Measurements from ENCODE around the gene CNN2. TPM values are rescaled to one million over a fixed set of nuclear protein-coding genes. Genes with fewer than 3 reads are reported as not detected.

The CNN2 gene
- total and polyA plus RNA-seq, 2 experiments from 2014 or later: 115 to 247 TPM

- Histone ChIP-seq H3K27me3 (peaks cover 37% of the 10 kb centered on the region), H3K36me3 (replicated peaks; ENCODE audit: insufficient read depth, low read depth) (no peaks in the 10 kb centered on the region), H3K27ac (no peak overlapping the region), H3K79me2 (no peaks in the 10 kb centered on the region), H3K9me2 (replicated peaks; ENCODE audit: insufficient read depth) (no peaks in the 10 kb centered on the region), H4K20me1 (ENCODE audit: insufficient read depth, poor library complexity, severe bottlenecking) (no peaks in the 10 kb centered on the region), H3K4me3 (no peak overlapping the region), H3K9me3 (ENCODE audit: low read depth) (no peaks in the 10 kb centered on the region), H3K4me1 (ENCODE audit: insufficient read depth) (no peaks in the 10 kb centered on the region), H3K4me2 (no peak overlapping the region), H2AFZ (no peak overlapping the region)
- TF ChIP-seq EZH2phosphoT487 (IDR thresholded peaks at IDR 0.05; ENCODE audit: low read depth, severe bottlenecking, unreplicated experiment): no peak
- no peak for TF ChIP-seq CTCF (IDR thresholded peaks at IDR 0.05; ENCODE audit: poor library complexity)
- no peak for TF ChIP-seq EZH2 (IDR thresholded peaks at IDR 0.05; ENCODE audit: borderline replicate concordance)
- 88% methylated on average over 30 of the region's 30 CpGs for WGBS (ENCODE audit: low lambda C conversion rate, missing lambda C conversion rate)
- no peak for DNase-seq (ENCODE audit: low spot score)
These were observed 46.9 kb downstream of the CNN2 start for GRCh38 chr19:1073063-1073955.

GRCh38 chr19:1073956-1074517 is 47.6 kb downstream of the CNN2 start:
- Histone ChIP-seq H3K4me2 (no peak overlapping the region), H3K27me3 (peaks cover 31% of the 10 kb centered on the region), H3K36me3 (replicated peaks; ENCODE audit: insufficient read depth, low read depth) (no peaks in the 10 kb centered on the region), H4K20me1 (ENCODE audit: insufficient read depth, poor library complexity, severe bottlenecking) (no peaks in the 10 kb centered on the region), H3K9me3 (ENCODE audit: low read depth) (no peaks in the 10 kb centered on the region), H3K4me3 (no peak overlapping the region), H2AFZ (no peak overlapping the region), H3K79me2 (no peaks in the 10 kb centered on the region), H3K27ac (no peak overlapping the region), H3K9me2 (replicated peaks; ENCODE audit: insufficient read depth) (no peaks in the 10 kb centered on the region), H3K4me1 (ENCODE audit: insufficient read depth) (no peaks in the 10 kb centered on the region)
- WGBS (ENCODE audit: low lambda C conversion rate, missing lambda C conversion rate): 91% methylated on average over 19 of the region's 28 CpGs
- no peak for DNase-seq (ENCODE audit: low spot score)
- TF ChIP-seq EZH2phosphoT487 (IDR thresholded peaks at IDR 0.05; ENCODE audit: low read depth, severe bottlenecking, unreplicated experiment) (no peak), CTCF (IDR thresholded peaks at IDR 0.05; ENCODE audit: poor library complexity) (no peak), EZH2 (IDR thresholded peaks at IDR 0.05; ENCODE audit: borderline replicate concordance) (no peak)

GRCh38 chr19:1074544-1075283 is 48.3 kb downstream of the CNN2 start:
- Histone ChIP-seq H3K79me2 (no peaks in the 10 kb centered on the region), H2AFZ (no peak overlapping the region), H3K4me1 (ENCODE audit: insufficient read depth) (no peaks in the 10 kb centered on the region), H3K9me3 (ENCODE audit: low read depth) (no peaks in the 10 kb centered on the region), H3K9me2 (replicated peaks; ENCODE audit: insufficient read depth) (no peaks in the 10 kb centered on the region), H3K4me2 (no peak overlapping the region), H3K27me3 (peaks cover 24% of the 10 kb centered on the region), H4K20me1 (ENCODE audit: insufficient read depth, poor library complexity, severe bottlenecking) (no peaks in the 10 kb centered on the region), H3K36me3 (replicated peaks; ENCODE audit: insufficient read depth, low read depth) (no peaks in the 10 kb centered on the region), H3K27ac (no peak overlapping the region), H3K4me3 (no peak overlapping the region)
- 93% methylated on average over 12 of the region's 54 CpGs for WGBS (ENCODE audit: low lambda C conversion rate, missing lambda C conversion rate)
- TF ChIP-seq EZH2phosphoT487 (IDR thresholded peaks at IDR 0.05; ENCODE audit: low read depth, severe bottlenecking, unreplicated experiment): no peak
- DNase-seq (ENCODE audit: low spot score): no peak

- no peaks in the 10 kb centered on the region for H4K20me1 ChIP-seq (ENCODE audit: insufficient read depth, poor library complexity, severe bottlenecking)
- DNase-seq (ENCODE audit: low spot score): no peak
- H3K27me3 ChIP-seq: peaks cover 11% of the 10 kb centered on the region
- no peaks in the 10 kb centered on the region for H3K36me3 ChIP-seq (replicated peaks; ENCODE audit: insufficient read depth, low read depth)
- H3K4me3 ChIP-seq: no peak overlapping the region
- 95% methylated on average over 4 of the region's 4 CpGs for WGBS (ENCODE audit: low lambda C conversion rate, missing lambda C conversion rate)
- no peaks in the 10 kb centered on the region for H3K79me2 ChIP-seq
- H3K9me2 ChIP-seq (replicated peaks; ENCODE audit: insufficient read depth): no peaks in the 10 kb centered on the region
- H3K4me1 ChIP-seq (ENCODE audit: insufficient read depth): no peaks in the 10 kb centered on the region
- TF ChIP-seq EZH2 (IDR thresholded peaks at IDR 0.05; ENCODE audit: borderline replicate concordance) (no peak), CTCF (IDR thresholded peaks at IDR 0.05; ENCODE audit: poor library complexity) (no peak), EZH2phosphoT487 (IDR thresholded peaks at IDR 0.05; ENCODE audit: low read depth, severe bottlenecking, unreplicated experiment) (no peak)
- no peaks in the 10 kb centered on the region for H3K9me3 ChIP-seq (ENCODE audit: low read depth)
- no peak overlapping the region for H3K27ac ChIP-seq
- no peak overlapping the region for H3K4me2 ChIP-seq
- no peak overlapping the region for H2AFZ ChIP-seq
These were observed 49.6 kb downstream of the CNN2 start for GRCh38 chr19:1076046-1076386.
